Lower lobe of right lung (tissue), 2 donors: Measurements from ENCODE around the gene TRAP1. TPM values are rescaled to one million over a fixed set of nuclear protein-coding genes. Genes with fewer than 3 reads are reported as not detected.
"Not testable (repeated sequence)": the region's sequence is repeated elsewhere in the genome, so short reads cannot be mapped to it uniquely, and the experiment has no call there.

Experiments
- ATAC-seq, 2 donors: fragments of 200-7000 bp; cut with Tn5 transposase; one replicate each; pipeline ENCODE4 v1.9.1; 2020 to 2022; ENCODE audit warnings: mild to moderate bottlenecking in 2 of 2, moderate library complexity in 2 of 2
- DNase-seq: peaks from one replicate; pipeline ENCODE4 v3.0.0-alpha.2; 2020
- H3K27ac ChIP-seq: fragments of 200-600 bp; one replicate; pipeline ENCODE4 v1.8.0; 2022
- H3K27me3 ChIP-seq: fragments of 200-600 bp; one replicate; pipeline ENCODE4 v1.8.0; 2022; ENCODE audit warnings: low read depth
- H3K36me3 ChIP-seq: fragments of 200-600 bp; one replicate; pipeline ENCODE4 v1.8.0; 2022; ENCODE audit warnings: mild to moderate bottlenecking
- H3K4me1 ChIP-seq: fragments of 200-600 bp; one replicate; pipeline ENCODE4 v1.8.0; 2022
- H3K4me3 ChIP-seq: fragments of 200-600 bp; one replicate; pipeline ENCODE4 v1.8.0; 2022; ENCODE audit warnings: mild to moderate bottlenecking
- H3K9me3 ChIP-seq: fragments of 200-600 bp; one replicate; pipeline ENCODE4 v1.8.0; 2022
- CTCF ChIP-seq: fragments of 200-600 bp; IDR thresholded peaks from one replicate; pipeline ENCODE4 v1.8.0; 2022; ENCODE audit warnings: antibody characterized with exemption, mild to moderate bottlenecking
- intact Hi-C: fragments of 100-400 bp; cut with DNase I; formaldehyde crosslinking; loops from one replicate; pipeline ENCODE4 v1.11.0; 2022
- total RNA-seq: library from RNA; stranded (reverse); fragmentation: NEBNext Ultra II Directional; extraction: Animal tissue kit (Norgen Biotek cat#: 25700); gene quantifications from one replicate; pipeline ENCODE4 v1.2.1, GENCODE V29; 2021
- donor health status: DM: no; HTN: yes; CAD: no; lungs with severe emphysema.

Gene TRAP1
- total RNA-seq, 1 donor from 2014 or later, result 51.8 TPM

GRCh38 chr16:3611146-3611975, 106.0 kb downstream of the TRAP1 start, which contains the start of gene SLX4:
Gene SLX4, minus strand, starts transcription at chr16:3611606. Its CDS starts 2,642 bp downstream, at chr16:3608964.
- no peaks in the 10 kb centered on the region for H3K9me3 ChIP-seq
- TF ChIP-seq CTCF, result no peak
- ATAC-seq, result peak; percentile 98
- peaks cover 7% of the 10 kb centered on the region for H3K36me3 ChIP-seq
- peaks cover 24% of the 10 kb centered on the region for H3K4me1 ChIP-seq
- intact Hi-C loops, result no loop called here
- H3K27ac ChIP-seq, result peak within 1 kb of the TSS; percentile 89
- DNase-seq, result peak; percentile 94
- no peaks in the 10 kb centered on the region for H3K27me3 ChIP-seq
- peak within 1 kb of the TSS; percentile 93 for H3K4me3 ChIP-seq

GRCh38 chr16:3610698-3611145, 106.6 kb downstream of the TRAP1 start:
- no peaks in the 10 kb centered on the region for H3K9me3 ChIP-seq
- no peak for TF ChIP-seq CTCF
- H3K36me3 ChIP-seq, result peaks cover 12% of the 10 kb centered on the region
- DNase-seq (no peak), ATAC-seq (peak in 1 of 2 donors; percentile 53)
- H3K27me3 ChIP-seq, result no peaks in the 10 kb centered on the region
- H3K4me3 ChIP-seq, result peak overlapping the region; percentile 93
- intact Hi-C loops, result no loop called here
- H3K4me1 ChIP-seq, result peaks cover 24% of the 10 kb centered on the region
- peak overlapping the region; percentile 89 for H3K27ac ChIP-seq

- H3K27ac ChIP-seq, result no peak overlapping the region
- peak overlapping the region; percentile 93 for H3K4me3 ChIP-seq
- H3K9me3 ChIP-seq, result no peaks in the 10 kb centered on the region
- no peak for TF ChIP-seq CTCF
- intact Hi-C loops, result no loop called here
- DNase-seq, result no peak
- no peak for ATAC-seq
- H3K27me3 ChIP-seq, result no peaks in the 10 kb centered on the region
- H3K36me3 ChIP-seq, result peaks cover 16% of the 10 kb centered on the region
- H3K4me1 ChIP-seq, result peaks cover 24% of the 10 kb centered on the region
Measured at GRCh38 chr16:3609895-3610697, 107.2 kb downstream of the TRAP1 start.

GRCh38 chr16:3608976-3609375, 108.3 kb downstream of the TRAP1 start:
- H3K4me3 ChIP-seq, intact Hi-C loops, H3K27me3 ChIP-seq, H3K27ac ChIP-seq, ATAC-seq, H3K9me3 ChIP-seq, DNase-seq: not testable (repeated sequence)
- peaks cover 24% of the 10 kb centered on the region for H3K4me1 ChIP-seq
- H3K36me3 ChIP-seq, result peaks cover 19% of the 10 kb centered on the region

- H3K4me1 ChIP-seq, result peaks cover 19% of the 10 kb centered on the region
- no peak overlapping the region for H3K27ac ChIP-seq
- no peak for TF ChIP-seq CTCF
- H3K9me3 ChIP-seq, result no peaks in the 10 kb centered on the region
- H3K36me3 ChIP-seq, result peaks cover 28% of the 10 kb centered on the region
- H3K4me3 ChIP-seq, result no peak overlapping the region
- intact Hi-C loops, result no loop called here
- ATAC-seq (no peak), DNase-seq (no peak)
- H3K27me3 ChIP-seq, result no peaks in the 10 kb centered on the region
Measured at GRCh38 chr16:3608069-3608468, 109.3 kb downstream of the TRAP1 start.

Other genes with a start within 250 kb of the TRAP1 start
- gene C16orf90, start 222.0 kb downstream of the TRAP1 start, total RNA-seq, result not detected
- 30.3 TPM for gene CLUAP1, start 216.5 kb downstream of the TRAP1 start, total RNA-seq
- gene NLRC3, start 140.1 kb downstream of the TRAP1 start, total RNA-seq, result 3.9 TPM
- 5.7 TPM for gene SLX4, start 105.9 kb downstream of the TRAP1 start, total RNA-seq
- gene DNASE1, start 62.8 kb downstream of the TRAP1 start, total RNA-seq, result 14.3 TPM
- gene CREBBP, start 163.2 kb upstream of the TRAP1 start, total RNA-seq, result 78.3 TPM